ENCODE results near the gene C1QBP. TPM values are rescaled to one million over a fixed set of nuclear protein-coding genes. Genes with fewer than 3 reads are reported as not detected.

C1QBP gene
- 315 and 586 TPM in 2 replicates for total RNA-seq

GRCh38 chr17:5438716-5439445 is at the start of gene C1QBP:
Gene C1QBP, minus strand, starts transcription at chr17:5439155. Its CDS starts 82 bp downstream, at chr17:5439073.

GRCh38 chr17:5486206-5487124 is 47.5 kb upstream of the C1QBP start, which contains the start of gene MIS12:
Gene MIS12, plus strand, starts transcription at chr17:5486566. Its CDS starts 2,297 bp downstream, at chr17:5488863.

DNA sequence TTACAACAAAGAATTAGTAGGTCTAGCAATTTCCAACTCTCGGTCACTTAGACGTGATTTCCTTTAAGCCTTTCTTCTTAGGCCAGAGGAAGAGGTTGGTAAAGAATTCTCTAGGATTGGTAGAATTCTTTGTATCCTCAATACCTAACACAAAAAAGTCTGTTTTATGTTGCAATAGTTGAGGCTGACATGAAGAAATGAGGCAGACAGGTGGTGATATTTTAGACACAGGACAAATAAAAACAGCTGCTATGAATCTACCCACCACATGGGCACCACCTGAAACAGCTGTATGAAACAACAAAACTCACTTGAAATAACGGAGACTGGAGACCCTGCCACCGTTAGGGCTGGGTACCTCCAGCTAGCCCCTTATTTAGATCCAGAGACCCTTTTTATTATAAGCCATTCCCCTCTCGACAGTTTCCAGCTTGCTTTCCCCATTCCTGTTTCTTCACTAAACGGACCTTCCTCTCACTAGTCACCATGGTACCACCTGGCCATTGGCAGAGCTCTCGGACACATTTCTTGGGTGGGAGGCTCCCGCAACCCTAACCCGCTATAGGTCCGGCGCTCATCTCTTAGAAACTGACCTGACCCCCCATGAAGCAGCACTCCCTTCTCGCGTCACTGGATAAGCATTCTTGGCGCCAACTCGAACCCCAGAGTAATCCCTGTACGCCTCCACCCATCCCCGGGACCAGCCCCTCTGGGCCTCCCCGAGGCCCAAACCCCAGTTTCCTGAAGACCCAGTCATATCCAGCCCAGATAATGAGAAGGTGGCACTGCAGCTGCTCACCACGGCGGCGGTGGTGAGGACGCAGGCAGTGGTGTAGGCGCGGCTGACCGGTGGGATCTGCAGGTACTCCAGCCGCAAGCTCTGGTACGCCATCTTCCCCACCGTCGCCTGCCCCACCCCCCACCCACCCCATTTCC is 46.6 kb upstream of the C1QBP start, which contains the start of gene DERL2:
Gene DERL2, minus strand, starts transcription at position 909 of the 936 bp plus-strand sequence. Its CDS starts 17 bp downstream, at position 892.

DNA sequence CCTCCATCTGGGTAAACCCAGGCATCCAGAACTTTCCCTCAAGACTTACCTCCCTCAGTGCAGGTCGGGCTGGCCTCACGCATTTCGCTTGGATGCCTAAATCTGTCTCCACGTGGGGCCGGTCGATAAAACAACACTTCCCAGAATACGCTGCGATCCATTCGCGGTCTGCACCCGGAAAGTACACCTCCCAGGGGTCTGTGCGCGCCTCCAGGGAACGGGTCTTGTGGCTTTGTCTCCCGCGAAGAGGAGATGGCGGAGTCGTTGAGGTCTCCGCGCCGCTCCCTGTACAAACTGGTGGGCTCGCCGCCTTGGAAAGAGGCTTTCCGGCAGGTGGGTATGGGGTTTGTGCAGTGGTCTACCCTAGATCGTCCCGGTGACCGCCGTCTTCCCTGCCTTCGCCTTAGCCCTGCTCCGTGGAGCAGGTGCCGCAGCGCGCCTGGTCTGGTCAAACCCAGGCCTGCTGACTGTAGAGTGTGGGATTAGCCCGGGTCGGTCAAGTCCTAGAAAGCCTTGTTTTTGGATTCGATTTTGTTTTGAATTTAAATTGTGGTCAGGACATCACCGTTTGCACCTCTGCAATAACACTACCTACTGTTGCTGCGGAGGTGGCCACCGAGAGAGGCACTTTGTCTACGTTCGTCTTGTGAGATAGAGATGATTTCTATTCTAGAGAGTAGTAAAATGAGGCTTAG is 18.8 kb downstream of the C1QBP start, which contains the start of gene RPAIN:
Gene RPAIN, plus strand, starts transcription at position 224 of the 695 bp plus-strand sequence. Its CDS starts 29 bp downstream, at position 253.

GRCh38 chr17:5419356-5419958 is 19.5 kb downstream of the C1QBP start, which contains the start of gene NUP88:
Gene NUP88, minus strand, starts transcription at chr17:5419662. Its CDS starts 12 bp downstream, at chr17:5419650.

Other genes with a start within 250 kb of the C1QBP start
- 0.87 and 2.1 TPM in 2 replicates for gene ZNF594, start 247.3 kb downstream of the C1QBP start, total RNA-seq
- not detected in 2 replicates for gene SCIMP, start 204.3 kb downstream of the C1QBP start, total RNA-seq
- 19.8 and 28.0 TPM in 2 replicates for gene RABEP1, start 156.9 kb downstream of the C1QBP start, total RNA-seq
- 68.5 and 96.7 TPM in 2 replicates for gene NUP88, start 19.5 kb downstream of the C1QBP start, total RNA-seq
- 25.1 and 31.0 TPM in 2 replicates for gene RPAIN, start 19.0 kb downstream of the C1QBP start, total RNA-seq
- gene DHX33, start 29.8 kb upstream of the C1QBP start, total RNA-seq: 6.1 and 10.8 TPM in 2 replicates
- 34.9 and 63.6 TPM in 2 replicates for gene DERL2, start 47.0 kb upstream of the C1QBP start, total RNA-seq
- gene MIS12, start 47.4 kb upstream of the C1QBP start, total RNA-seq: 16.5 and 21.1 TPM in 2 replicates
- 23.7 and 43.0 TPM in 2 replicates for gene NLRP1, start 145.4 kb upstream of the C1QBP start, total RNA-seq